ENCODE measurements around the gene PGC.

PGC gene

DNA sequence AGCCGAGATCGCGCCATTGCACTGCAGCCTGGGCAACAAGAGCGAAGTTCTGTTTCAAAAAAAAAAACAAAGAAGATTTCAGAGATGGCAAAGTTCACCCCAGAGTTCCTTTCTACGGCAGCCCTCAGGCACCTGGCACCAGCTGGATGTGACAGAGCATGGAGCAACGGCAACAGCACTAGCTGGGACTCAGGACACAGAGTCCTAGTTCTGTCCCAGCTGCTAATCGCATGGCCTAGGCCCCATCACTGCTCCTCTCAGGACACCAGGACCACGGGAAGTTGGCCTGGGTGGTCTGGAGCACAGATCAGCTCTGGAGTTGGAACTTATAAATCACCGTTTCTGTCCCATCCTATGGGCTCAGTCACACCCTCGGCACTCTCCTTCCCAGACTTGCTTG lies 1.1 kb downstream of the PGC start:
- DNase-seq (ENCODE audit: low spot score) = no peak

DNA sequence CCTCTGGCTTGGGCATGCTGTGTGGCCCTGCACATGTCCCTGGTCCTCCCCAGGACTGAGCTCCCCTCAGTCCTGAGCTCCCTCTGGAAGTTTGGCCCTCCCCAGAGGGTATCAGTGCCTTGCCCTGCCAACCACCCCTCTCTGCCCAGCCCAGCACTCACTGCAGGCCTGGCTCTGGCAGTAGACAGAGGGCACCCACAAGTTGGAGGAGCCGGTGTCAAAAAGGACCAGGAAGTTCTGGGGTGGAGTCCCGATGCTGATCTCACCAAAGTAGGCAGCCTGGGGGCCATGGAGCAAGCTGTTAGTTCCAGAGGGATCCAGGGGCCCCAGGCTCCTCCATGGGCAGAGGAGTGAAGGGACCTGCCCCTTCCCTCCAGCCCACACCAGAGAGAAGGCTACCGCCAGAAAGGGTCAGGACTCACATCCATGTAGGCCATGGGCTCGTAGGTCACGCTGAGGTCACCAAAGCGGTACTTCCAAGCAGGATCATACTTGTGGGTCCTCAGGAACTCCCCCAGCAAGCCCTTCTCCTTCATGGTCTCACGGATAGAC lies 2.9 kb downstream of the PGC start:
- no peak for DNase-seq (ENCODE audit: low spot score)

DNA sequence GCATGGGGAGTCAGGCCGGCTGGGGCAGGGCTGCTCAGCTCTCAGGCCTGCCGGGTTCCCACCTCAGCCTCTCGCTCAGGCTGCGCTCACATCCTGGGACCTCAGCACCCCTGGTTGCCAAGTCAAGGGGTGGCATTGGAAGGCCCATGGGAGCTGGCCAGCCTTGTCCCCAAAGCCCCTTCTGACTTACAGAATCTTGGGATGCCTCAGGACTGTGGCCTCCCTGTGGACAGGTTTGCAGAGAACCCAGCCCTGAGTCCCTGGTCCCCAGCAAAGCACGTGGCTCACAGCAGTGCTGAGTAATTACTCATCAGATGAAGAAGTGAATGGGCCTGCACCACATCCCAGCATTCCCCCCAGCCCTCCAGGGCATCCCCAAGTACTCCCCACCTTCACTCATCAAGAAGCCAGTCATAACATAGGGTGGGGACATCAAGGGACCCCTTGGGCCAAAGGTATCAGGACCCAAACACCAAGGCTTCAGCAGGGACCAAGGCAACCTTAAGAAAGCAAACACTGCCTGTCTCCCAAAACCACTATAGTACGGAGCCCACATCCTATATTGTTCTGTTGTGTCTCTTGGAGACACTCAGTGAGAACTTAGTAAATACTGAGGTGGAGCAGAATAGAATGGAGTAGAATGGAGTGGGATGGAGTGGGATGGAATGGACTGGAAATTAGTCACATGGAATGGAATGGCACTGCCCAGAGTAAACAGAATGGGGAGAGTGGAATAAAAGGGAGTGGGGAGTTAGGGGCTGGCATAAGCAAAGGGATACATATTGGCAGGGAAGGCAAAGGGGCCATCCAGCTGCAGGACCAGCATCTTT lies 3.6 kb downstream of the PGC start:
- no peak for DNase-seq (ENCODE audit: low spot score)

DNA sequence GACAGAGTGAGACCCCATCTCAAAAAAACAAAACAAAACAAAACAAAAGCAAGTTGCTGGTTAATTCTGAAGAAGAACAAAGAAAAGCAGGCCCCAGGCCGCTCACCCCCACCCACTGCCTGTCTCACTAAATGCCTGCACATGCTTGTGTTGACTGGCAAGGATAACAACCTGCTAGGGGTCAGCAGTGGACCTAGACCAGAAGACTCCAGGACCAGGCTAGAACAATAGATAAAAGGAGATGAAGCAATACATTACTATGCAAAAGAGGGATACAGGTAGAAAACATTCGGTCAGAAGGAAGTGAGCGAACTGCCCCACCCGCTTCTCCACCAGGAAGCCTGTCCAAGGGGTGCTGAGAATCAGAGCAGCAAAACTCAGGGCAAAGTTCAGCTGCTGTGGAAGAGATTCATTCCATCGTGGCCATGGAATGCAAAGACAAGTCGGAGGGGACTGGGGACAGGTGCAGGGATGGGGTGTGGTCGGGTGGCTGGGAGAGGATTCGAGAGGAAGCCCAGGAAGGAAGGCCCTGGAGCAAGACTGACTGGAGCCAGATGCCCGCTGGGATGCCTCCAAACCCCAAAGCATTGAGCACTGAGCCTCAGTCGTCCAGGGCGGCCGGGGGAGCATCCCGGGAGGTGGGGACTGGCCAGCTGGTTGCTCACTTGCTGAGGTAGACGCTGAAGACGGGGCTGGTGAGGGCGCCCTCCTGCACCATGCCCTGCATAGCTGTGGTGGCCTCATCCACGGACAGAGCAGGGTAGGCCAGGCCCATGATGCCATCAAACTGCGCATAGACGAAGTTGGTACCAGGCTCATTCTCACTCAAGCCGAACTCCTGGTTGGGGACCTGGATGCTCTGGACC lies 5.3 kb downstream of the PGC start:
- no peak for DNase-seq (ENCODE audit: low spot score)

DNA sequence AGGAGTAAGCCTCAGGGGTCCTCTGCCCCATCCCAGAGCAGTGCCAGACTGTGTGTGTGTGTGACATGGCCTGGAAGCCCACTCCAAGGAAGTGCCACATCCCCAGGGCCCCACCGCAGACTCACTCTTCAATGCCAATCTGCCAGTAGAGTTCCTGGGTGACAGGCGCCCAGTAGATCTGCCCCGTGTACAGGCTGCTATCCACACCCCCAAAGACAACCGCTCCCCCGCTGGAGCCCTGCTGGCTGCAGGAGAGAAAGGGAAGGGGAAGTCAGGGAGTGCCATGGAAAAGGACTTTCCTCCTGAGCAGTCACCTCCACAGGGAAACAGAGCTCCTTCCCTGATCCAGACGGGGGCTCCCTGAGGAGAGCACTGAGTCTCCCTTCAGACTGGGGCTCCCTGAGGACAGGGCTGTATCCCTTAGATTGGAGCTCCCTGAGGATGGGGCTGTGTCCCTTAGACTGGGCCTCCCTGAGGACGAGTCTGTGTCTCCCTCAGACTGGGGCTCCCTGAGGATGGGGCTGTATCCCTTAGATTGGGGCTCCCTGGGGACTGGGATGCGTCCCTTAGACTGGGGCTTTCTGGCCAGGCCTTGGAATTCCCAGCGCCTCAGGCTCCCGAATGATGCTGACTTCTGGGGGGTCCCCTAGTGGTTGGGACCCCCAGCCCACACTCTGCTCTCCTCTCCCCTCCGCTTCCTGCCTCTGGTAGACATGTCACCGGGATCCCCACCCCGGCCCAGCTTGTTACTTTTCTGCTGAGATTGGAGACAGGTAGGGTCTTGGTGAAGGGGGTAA lies 6.6 kb downstream of the PGC start:
- no peak for DNase-seq (ENCODE audit: low spot score)

DNA sequence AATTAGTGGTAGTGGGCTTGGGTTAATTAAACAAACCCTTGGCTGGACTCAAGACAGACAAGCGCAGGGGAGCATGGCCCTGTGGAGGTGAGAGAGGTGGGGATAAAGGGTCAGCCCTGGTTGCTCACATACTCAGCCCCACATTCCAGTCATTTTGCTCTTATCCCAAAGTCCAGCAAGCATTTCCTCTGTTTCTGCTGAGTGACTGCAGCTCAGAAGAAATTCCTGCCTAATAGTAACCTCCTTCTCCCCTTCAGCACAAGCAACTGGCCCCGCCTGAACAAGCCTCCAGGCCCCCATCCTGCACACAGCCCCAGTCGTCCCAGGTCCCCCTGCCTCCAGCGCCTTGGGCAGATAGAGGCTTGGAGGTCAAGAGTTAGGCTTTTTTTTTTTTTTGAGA lies 8.2 kb downstream of the PGC start:
- no peak for DNase-seq (ENCODE audit: low spot score)

DNA sequence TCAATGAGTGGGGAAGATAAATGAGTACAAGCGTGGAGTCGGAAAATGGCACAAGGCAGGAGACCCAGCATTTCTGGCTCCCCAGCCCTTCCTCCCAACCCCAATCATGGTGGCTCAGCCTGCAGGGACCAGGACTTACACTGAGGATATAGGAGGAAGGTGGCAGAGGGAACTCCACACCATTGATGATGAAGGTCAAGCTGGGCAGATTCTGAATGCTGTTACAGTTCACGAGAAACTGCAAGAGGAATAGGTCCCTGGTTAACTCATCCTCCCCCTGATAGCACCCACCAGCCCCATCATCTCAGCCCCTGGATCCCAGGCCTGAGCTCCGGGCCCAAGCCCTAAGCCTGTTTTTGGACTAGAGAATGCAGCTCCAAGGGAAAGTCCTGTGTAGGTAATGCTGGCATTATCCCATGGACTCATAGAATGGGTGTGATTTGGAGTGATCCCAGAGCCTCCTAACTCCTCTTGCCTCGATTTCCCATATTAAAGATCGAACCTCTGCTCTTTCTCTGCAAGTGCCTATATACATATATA lies 9.5 kb downstream of the PGC start:
- no peak for DNase-seq (ENCODE audit: low spot score)

DNA sequence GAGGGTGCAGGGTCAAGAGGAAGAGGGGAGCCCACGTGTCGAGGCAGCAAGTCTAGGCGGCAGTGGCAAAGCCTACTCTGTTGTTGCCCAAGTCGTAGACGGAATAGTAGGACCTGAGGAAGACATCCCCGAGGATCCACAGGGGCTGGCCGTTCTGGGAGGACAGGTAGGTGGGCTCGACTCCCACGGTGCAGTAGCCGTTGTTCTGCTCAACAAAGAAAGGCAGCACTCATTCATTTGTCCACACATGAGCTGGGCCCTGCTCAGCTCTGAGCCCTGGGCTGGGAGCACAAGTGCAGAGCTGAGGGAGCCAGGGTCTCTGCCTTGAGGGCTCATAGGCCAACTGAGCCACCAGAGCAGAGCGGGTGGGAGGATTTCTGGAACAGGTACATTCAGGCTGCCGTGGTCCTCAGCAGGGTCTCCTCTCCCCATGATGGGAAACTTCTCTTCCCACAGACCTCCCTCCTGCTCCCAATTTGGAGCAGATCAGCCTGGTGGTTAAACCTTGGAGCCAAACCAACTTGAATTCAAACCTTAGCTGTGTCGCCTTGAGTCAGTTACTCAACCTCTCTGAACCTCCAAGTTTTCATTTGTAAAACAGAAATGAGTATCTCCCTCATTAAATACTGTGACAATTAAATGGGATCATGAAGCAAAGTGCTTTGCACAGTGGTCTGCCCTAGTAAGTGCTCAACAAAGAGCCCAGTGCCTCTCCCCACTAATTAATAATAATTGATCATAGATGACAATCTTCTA lies 10.2 kb downstream of the PGC start:
- DNase-seq (ENCODE audit: low spot score) = no peak

DNA sequence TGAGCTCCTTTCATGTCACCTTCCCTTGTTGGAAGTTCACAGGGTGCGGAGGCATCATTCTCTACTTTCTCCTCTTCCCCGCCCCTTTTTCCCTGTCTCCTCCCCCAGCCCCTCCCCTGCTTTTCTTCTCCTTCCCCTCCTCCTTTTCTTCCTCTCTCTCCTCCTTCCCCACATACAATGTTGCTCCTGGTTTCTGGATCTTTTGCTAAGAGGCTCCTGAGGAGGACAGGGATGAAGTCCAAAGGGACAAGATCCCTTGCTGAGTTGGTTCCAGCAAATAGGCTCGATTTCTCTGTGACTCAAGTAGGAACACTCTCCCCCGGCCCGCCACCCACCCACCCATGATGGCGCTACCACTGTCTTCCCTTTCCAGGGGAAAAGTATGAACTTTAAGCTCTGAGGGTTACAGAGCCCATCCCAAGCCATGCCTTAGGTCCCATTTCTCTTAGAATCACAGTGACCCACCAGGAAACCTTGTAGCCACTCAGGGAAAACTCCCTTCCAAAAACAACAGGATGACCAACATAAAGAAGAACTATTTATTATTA lies 10.9 kb downstream of the PGC start:
- no peak for DNase-seq (ENCODE audit: low spot score)

DNA sequence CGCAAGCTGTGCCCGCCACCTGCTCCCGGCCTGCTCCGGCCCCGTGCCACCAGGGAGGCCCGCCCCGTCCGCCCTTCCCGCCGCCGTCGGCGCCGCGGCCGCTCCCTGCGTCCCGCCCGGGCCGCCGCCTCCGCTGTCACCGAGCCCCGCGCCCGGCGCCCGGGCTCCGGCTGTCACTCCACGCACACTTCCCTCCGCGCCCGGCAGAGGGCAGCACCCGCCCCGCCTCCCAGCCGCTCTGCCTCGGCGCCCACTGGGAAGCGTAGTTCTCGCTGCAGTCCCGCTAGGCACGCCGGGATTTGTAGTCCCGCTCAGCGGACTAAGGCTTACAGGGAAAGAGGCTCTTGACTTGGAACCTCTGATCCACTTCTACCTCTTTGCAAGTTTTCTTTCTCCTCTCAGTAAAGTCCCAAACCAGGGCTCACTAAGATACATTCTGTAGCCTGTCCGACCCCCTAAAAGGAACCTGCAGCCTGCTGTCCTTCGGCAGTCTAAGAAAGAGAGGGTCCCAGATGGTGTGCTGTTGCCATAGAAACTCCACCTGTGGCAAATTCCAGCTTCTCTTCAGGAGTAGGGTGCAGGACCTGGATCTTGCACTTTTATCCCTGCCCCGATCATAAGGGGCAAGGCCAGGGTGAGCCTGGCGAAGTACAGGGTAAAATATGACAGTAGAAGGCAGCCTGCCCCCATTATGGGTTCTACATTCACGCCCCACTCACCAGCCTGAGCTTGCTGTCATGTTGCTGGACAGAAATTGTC lies 11.6 kb downstream of the PGC start, which contains the start of gene TFEB:
TSS of gene TFEB (minus strand) at position 182 of the 759 bp plus-strand sequence. CDS start 44,395 bp downstream, outside the sequence.
- peak; percentile 98 for DNase-seq (ENCODE audit: low spot score)

DNA sequence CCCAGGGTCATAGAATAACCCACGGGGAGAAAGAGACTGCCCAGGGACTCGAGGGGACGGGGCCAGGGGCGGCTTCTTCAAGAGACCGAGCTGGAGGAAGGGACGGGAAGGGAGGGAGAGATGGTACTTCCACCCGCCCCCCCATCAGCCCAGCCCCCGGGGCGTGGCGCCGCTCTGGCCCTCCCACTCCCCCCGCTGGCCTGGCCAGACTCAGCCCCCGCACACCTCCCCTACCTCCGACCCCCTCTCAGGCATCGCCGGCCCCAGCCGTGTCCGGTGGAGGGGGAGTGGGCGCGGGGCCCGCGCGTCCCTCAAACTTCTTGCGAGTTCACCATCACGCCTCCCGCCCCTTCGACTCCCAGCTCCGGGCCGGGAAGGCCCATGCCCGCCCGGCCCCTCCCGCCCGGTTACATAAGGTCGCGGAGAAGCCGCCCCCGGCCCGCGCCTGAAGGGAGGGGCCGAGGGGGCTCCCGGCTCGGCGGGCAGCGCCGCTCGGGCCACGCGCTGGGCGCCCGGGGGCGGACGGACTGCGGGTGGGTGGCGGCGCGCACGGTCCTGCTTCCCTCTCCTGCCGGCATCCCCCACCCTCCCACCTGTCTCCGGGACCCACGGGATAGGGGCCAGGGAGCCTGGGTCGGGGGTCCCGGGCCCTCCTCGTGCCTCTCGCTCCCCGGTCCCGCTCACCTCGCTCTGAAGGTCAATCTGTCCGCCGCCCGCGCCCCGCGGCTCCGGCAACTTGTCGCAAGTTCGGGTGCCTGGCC lies 12.4 kb downstream of the PGC start:
- peak; percentile 68 for DNase-seq (ENCODE audit: low spot score)

DNA sequence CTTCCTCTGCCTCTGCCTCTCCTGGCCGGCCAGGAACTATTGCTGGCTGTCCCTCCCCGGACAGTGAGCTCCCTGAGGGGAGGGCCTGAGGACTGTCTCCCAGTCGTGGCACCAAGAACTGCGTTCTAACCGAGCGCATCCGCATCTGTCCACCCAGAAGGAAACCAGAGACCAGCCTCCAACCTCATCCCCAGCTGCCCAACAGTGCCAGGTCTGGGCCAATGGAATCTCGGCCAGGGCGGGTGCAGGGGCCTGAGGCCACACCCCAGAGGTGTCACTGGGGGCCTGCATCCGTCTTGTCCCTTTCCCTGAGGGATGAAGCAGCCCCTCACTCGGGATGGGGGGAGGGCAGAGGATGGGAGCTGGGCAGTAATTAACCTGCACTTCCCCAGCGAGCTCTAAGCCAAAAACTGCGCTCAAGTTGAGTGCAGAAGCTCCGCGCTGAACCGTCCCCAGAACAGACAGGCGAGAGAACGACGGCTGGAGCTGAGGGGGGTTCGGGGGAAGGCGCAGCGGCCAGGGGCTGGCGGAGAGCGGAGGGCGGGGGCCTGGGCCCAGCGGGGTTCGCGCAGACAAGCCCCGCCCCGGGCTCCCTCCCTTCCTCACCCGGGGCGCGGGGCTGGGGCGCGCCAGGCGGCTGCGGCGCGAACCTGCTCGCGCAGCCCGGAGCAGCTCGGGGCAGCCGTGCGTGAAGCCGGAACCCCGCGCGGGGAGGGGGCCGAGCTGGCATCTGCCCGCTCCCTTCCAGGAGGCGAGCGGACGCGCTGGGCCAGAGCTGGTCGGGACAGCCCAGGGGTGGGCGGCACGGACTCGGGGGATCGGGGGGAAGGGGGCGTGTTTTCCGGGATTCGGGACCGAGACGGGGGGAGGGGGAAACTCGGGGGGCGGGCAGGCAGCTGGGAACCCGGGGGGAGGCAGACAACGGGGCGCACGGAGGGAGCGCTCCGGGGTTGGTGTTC lies 13.2 kb downstream of the PGC start:
- DNase-seq (ENCODE audit: low spot score) = peak; percentile 86

DNA sequence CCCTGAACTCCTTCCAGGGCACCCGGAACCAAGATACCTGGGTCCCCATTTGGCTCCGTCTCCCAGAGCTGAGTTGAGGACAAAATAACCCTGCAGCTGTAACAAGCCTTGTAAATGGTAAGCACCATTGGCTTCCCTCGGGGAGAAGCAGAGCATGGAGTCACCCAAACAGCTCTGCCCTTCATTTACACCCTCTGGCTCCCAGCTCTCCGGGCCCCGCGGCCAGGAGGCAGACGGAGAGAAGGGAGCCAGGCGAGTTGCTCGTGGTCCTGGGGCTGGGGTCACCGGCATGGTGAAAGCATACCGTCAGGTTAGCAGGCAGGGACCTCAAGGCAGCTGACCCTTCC lies 13.9 kb downstream of the PGC start:
- DNase-seq (ENCODE audit: low spot score) = no peak

DNA sequence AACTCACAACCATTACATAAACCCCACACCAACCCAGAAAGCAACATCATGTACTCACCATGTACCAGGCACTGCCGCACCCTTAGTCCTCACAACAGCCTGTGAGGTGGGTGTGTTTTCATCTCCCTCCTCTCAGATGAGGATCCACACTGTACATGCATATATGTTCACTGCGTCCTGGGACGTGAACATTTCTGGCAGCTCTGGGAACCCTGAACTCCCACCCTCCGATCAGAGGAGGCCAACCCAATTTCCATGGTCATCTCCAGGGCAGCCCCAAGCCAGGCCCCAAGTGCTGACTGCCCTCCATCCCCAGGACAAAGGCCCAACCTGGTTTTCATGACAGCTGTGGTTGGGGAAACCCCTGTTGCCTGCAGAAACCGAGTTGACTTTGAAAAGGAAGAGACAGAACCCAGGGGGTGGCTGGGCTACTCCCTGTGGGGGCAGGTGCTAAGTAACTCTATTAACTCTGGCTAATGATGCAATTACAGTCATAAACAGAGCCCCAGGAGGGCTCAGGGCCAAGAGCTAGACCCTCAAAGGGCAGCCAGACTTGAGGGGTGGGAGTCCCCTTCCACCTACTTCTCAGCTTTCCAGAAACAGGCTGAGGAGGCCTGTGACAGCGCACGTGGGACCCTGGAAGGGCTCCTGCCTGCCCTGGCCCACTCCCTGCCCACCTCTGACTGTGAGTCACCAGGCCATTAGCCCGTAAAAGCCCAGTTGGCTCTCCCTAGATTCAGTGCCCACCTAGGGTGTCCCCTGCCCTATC lies 14.4 kb downstream of the PGC start:
- no peak for DNase-seq (ENCODE audit: low spot score)

DNA sequence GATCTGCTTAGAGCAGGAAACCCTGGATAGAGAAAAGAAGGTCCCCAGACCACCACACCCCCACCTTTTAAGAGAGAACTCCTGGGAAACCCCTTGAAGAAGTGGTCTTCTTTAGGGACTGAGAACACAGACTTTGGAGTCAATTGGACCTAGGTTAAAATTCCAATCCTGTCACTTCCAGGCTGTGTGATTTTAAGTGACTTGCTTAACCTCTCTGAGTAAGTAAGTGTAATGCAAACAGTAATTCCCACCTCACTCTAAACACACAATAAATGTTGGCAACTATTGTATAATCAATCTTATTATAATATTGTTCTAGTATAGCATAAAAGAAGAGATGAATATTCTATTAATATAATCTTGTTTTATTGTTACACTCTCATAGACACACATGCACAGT lies 15.0 kb downstream of the PGC start:
- no peak for DNase-seq (ENCODE audit: low spot score)

DNA sequence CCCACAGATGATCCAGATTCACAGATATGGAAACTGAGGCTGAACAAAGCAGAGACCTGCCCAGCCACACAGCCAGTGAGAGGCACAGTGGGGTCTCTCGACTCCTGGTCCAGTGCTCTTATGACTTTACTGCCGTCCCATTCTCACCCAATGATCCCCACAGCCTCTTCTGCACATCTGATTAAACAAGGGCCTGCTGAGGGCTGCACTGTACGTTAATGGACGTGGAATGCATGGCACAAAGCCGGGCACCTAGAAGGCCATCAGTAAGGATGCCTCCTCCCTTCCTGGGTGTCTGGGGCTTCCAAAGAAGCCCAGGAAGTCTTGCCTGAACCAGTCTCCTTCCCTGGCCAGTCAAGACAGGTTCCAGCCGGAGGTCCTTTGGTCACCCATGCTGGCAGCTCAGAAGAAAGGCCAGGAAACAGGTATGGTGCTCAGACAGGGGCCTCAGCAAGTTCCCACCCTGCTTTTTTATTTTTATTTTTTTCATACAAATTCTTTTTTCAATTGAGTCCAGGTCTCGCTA lies 15.6 kb downstream of the PGC start:
- DNase-seq (ENCODE audit: low spot score) = no peak
